ENCODE results near the gene CLIC5.

GRCh38 chr6:45881705-45882467 is 133.8 kb downstream of the CLIC5 start:
- TF ChIP-seq CTCF (IDR thresholded peaks at IDR 0.05) = no peak
- no peak for TF ChIP-seq POLR2A (IDR thresholded peaks at IDR 0.05)
